Activated T-helper 1 cell treated with anti-CD3 and anti-CD28 coated beads, Interleukin-12 subunit alpha, Interleukin-12 subunit beta, Interleukin-2, Interleukin-4 antibody, amounts not matched to agents 30 ng/mL and 10 ng/mL and 1 ng/mL, durations not matched to agents 14 hours and 24 hours and 36 hours (primary cell): ENCODE results near the gene FAM13B. TPM values are rescaled to one million over a fixed set of nuclear protein-coding genes. Genes with fewer than 3 reads are reported as not detected.
"Not testable (repeated sequence)": the region's sequence is repeated elsewhere in the genome, so short reads cannot be mapped to it uniquely, and the experiment has no call there.

Experiments
- DNase-seq: peaks from one replicate; pipeline ENCODE4 v3.0.0; 2021; ENCODE audit warnings: low spot score
- H3K27ac Mint-ChIP-seq: one replicate; pipeline ENCODE4 v1.8.0; 2021; ENCODE audit warnings: mild to moderate bottlenecking, mixed read lengths
- H3K27me3 Mint-ChIP-seq: one replicate; pipeline ENCODE4 v1.8.0; 2022; ENCODE audit warnings: mild to moderate bottlenecking, moderate library complexity, mixed read lengths; ENCODE audit not compliant: insufficient read depth
- H3K36me3 Mint-ChIP-seq: one replicate; pipeline ENCODE4 v1.8.0; 2021; ENCODE audit warnings: low read depth, mixed read lengths
- H3K4me1 Mint-ChIP-seq: one replicate; pipeline ENCODE4 v1.8.0; 2021; ENCODE audit warnings: low read depth, mixed read lengths
- H3K4me3 Mint-ChIP-seq: one replicate; pipeline ENCODE4 v1.8.0; 2021; ENCODE audit warnings: mild to moderate bottlenecking, moderate library complexity, mixed read lengths
- H3K9me3 Mint-ChIP-seq: one replicate; pipeline ENCODE4 v1.8.0; 2021; ENCODE audit warnings: mixed read lengths
- intact Hi-C: fragments of 100-400 bp; cut with micrococcal nuclease; formaldehyde crosslinking; loops from one replicate; pipeline ENCODE4 v1.15.1; 2024
- total RNA-seq: library from RNA; stranded (reverse); gene quantifications from 2 replicates; pipeline ENCODE4 v1.2.3, GENCODE V29; 2022

Gene FAM13B
- total RNA-seq, 1 donor from 2014 or later: 17.2 TPM

- H3K27ac Mint-ChIP-seq: not testable (repeated sequence)
These were observed 19.8 kb upstream of the FAM13B start for GRCh38 chr5:138052718-138053117.

GRCh38 chr5:138051441-138052296 lies 18.8 kb upstream of the FAM13B start:
- intact Hi-C loops: no loop called here
- Mint-ChIP-seq H3K27ac (no peak overlapping the region), H3K36me3 (peaks cover 2% of the 10 kb centered on the region), H3K27me3 (no peaks in the 10 kb centered on the region), H3K4me3 (no peak overlapping the region), H3K4me1 (peaks cover 16% of the 10 kb centered on the region), H3K9me3 (no peaks in the 10 kb centered on the region)
- no peak for DNase-seq

More at GRCh38 chr5:138052718-138053117, 19.8 kb upstream of the FAM13B start:
- H3K9me3 Mint-ChIP-seq, H3K36me3 Mint-ChIP-seq, DNase-seq, intact Hi-C loops, H3K27me3 Mint-ChIP-seq, H3K4me3 Mint-ChIP-seq: not testable (repeated sequence)
- H3K4me1 Mint-ChIP-seq: peaks cover 16% of the 10 kb centered on the region

GRCh38 chr5:138045283-138045682 lies 12.4 kb upstream of the FAM13B start:
- intact Hi-C loops, H3K27me3 Mint-ChIP-seq, H3K4me1 Mint-ChIP-seq, H3K27ac Mint-ChIP-seq, H3K4me3 Mint-ChIP-seq, DNase-seq, H3K36me3 Mint-ChIP-seq, H3K9me3 Mint-ChIP-seq: not testable (repeated sequence)

GRCh38 chr5:138038826-138039225 lies 5.9 kb upstream of the FAM13B start:
- Mint-ChIP-seq H3K4me1 (peaks cover 25% of the 10 kb centered on the region), H3K27ac (no peak overlapping the region), H3K27me3 (no peaks in the 10 kb centered on the region), H3K9me3 (no peaks in the 10 kb centered on the region), H3K36me3 (no peaks in the 10 kb centered on the region), H3K4me3 (no peak overlapping the region)
- no peak for DNase-seq
- intact Hi-C loops: no loop called here

- intact Hi-C loops: loop anchor here (2.0 kb wide), 1 partner anchor 39 kb away; no protein-coding TSS in a partner anchor
- peak overlapping the region; percentile 42 for H3K27ac Mint-ChIP-seq
These were observed 5.2 kb upstream of the FAM13B start for GRCh38 chr5:138037907-138038633.

GRCh38 chr5:138037271-138037670 lies 4.4 kb upstream of the FAM13B start:
- H3K9me3 Mint-ChIP-seq: no peaks in the 10 kb centered on the region
- intact Hi-C loops: loop anchor here (2.0 kb wide), 1 partner anchor 40 kb away; no protein-coding TSS in a partner anchor
- peaks cover 32% of the 10 kb centered on the region for H3K4me1 Mint-ChIP-seq
- H3K4me3 Mint-ChIP-seq: no peak overlapping the region
- no peak overlapping the region for H3K27ac Mint-ChIP-seq
- H3K27me3 Mint-ChIP-seq: no peaks in the 10 kb centered on the region
- no peak for DNase-seq
- H3K36me3 Mint-ChIP-seq: no peaks in the 10 kb centered on the region

More at GRCh38 chr5:138037907-138038633, 5.2 kb upstream of the FAM13B start:
- Mint-ChIP-seq H3K27me3 (no peaks in the 10 kb centered on the region), H3K36me3 (no peaks in the 10 kb centered on the region), H3K4me1 (peaks cover 31% of the 10 kb centered on the region), H3K4me3 (no peak overlapping the region), H3K9me3 (no peaks in the 10 kb centered on the region)
- no peak for DNase-seq

- Mint-ChIP-seq H3K9me3 (no peaks in the 10 kb centered on the region), H3K4me3 (peak overlapping the region; percentile 38), H3K36me3 (no peaks in the 10 kb centered on the region), H3K4me1 (peaks cover 46% of the 10 kb centered on the region), H3K27me3 (no peaks in the 10 kb centered on the region), H3K27ac (peak overlapping the region; percentile 72)
- intact Hi-C loops: loop anchor here (1.0 to 2.0 kb wide), 5 partner anchors 32 to 257 kb away; partner anchors contain the start of gene BRD8
- DNase-seq: peak; percentile 60
These were observed 3.0 kb upstream of the FAM13B start for GRCh38 chr5:138035605-138036537.

- Mint-ChIP-seq H3K9me3 (no peaks in the 10 kb centered on the region), H3K27me3 (no peaks in the 10 kb centered on the region), H3K27ac (peak overlapping the region; percentile 79), H3K4me3 (peak overlapping the region; percentile 99), H3K36me3 (peaks cover 4% of the 10 kb centered on the region), H3K4me1 (peaks cover 66% of the 10 kb centered on the region)
- no peak for DNase-seq
- intact Hi-C loops: loop anchor here (1.0 to 5.0 kb wide), 8 partner anchors 145 to 509 kb away; partner anchors contain the start of genes CDC23, EGR1, ETF1 and FAM53C
These were observed 1.0 kb upstream of the FAM13B start for GRCh38 chr5:138033907-138034306.

GRCh38 chr5:138033386-138033808 lies 518 bp upstream of the FAM13B start:
- H3K36me3 Mint-ChIP-seq: peaks cover 4% of the 10 kb centered on the region
- H3K4me1 Mint-ChIP-seq: peaks cover 66% of the 10 kb centered on the region

GRCh38 chr5:138032028-138032571 lies 779 bp downstream of the FAM13B start:
- H3K27me3 Mint-ChIP-seq: no peaks in the 10 kb centered on the region

More at GRCh38 chr5:138033386-138033808, 518 bp upstream of the FAM13B start:
- H3K9me3 Mint-ChIP-seq: no peaks in the 10 kb centered on the region
- no peaks in the 10 kb centered on the region for H3K27me3 Mint-ChIP-seq
- peak overlapping the region; percentile 99 for H3K4me3 Mint-ChIP-seq
- intact Hi-C loops: loop anchor here (1.0 to 5.0 kb wide), 8 partner anchors 145 to 510 kb away; partner anchors contain the start of genes CDC23, EGR1, ETF1 and FAM53C
- no peak for DNase-seq
- H3K27ac Mint-ChIP-seq: peak overlapping the region; percentile 79

GRCh38 chr5:138029944-138030343 lies 2.9 kb downstream of the FAM13B start:
- no peak for DNase-seq
- H3K9me3 Mint-ChIP-seq: no peaks in the 10 kb centered on the region
- peaks cover 5% of the 10 kb centered on the region for H3K36me3 Mint-ChIP-seq
- H3K27me3 Mint-ChIP-seq: no peaks in the 10 kb centered on the region
- peak overlapping the region; percentile 34 for H3K4me3 Mint-ChIP-seq
- peaks cover 58% of the 10 kb centered on the region for H3K4me1 Mint-ChIP-seq
- intact Hi-C loops: loop anchor here (5.0 kb wide), 2 partner anchors 307 to 322 kb away; partner anchors contain the start of genes FAM53C and KDM3B
- H3K27ac Mint-ChIP-seq: peak overlapping the region; percentile 25

More at GRCh38 chr5:138032028-138032571, 779 bp downstream of the FAM13B start:
- peak; percentile 37 for DNase-seq
- Mint-ChIP-seq H3K4me3 (peak overlapping the region; percentile 99), H3K9me3 (no peaks in the 10 kb centered on the region), H3K36me3 (peaks cover 5% of the 10 kb centered on the region), H3K27ac (peak overlapping the region; percentile 97), H3K4me1 (peaks cover 57% of the 10 kb centered on the region)
- intact Hi-C loops: loop anchor here (1.0 to 5.0 kb wide), 5 partner anchors 35 to 433 kb away; partner anchors contain the start of genes EGR1, FAM53C, KDM3B and PKD2L2
